Endothelial cell of coronary artery (primary cell): ENCODE measurements around the gene ISX. TPM values are rescaled to one million over a fixed set of nuclear protein-coding genes. Genes with fewer than 3 reads are reported as not detected.

Experiments used
- total RNA-seq: library from RNA; depleted of rRNA; stranded (reverse); fragments of >200 nt; gene quantifications from 2 replicates; pipeline ENCODE4 v1.2.3, GENCODE V29; 2014

Gene ISX
- total RNA-seq, result not detected in 2 replicates

DNA sequence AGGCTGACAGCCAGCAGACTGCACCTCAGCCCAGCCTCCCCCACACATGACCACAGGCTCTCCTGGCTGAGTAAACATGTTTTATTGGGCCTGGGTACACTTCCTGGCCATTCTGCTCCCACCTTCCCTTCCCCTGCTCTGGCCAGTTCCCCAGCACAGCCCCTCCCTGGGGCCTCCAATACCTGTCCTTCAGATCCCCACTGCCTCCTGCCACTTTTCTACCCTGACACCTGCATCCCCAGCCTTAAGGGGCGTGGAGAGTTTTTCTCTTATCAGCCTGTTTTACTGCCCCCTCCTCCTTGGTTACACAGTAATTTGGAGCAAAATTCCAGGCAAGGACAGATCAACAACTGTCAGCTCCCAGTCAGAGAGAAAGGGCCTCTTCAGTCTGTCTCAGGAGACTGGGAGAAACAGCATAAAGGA lies at the start of gene ISX:
ISX (plus strand) TSS at position 363 of the 423 bp plus-strand sequence. CDS start 930 bp downstream, outside the sequence.

Other genes starting within 250 kb of the ISX start
- 11.9 and 13.9 TPM in 2 replicates for gene HMGXB4, start 191.3 kb downstream of the ISX start, total RNA-seq
- gene TOM1, start 233.7 kb downstream of the ISX start, total RNA-seq, result 18.6 and 20.6 TPM in 2 replicates